Panc1 (cell line): ENCODE data around the gene UST. TPM values are rescaled to one million over a fixed set of nuclear protein-coding genes. Genes with fewer than 3 reads are reported as not detected.

Experiments
- ATAC-seq: fragments of 200-7000 bp; cut with Tn5 transposase; 2 replicates; pipeline ENCODE4 v1.9.1; 2020; ENCODE audit warnings: mild to moderate bottlenecking, moderate library complexity
- BruUV-seq: library from RNA; stranded (reverse); fragments of 400-500 nt; replicated peaks from 2 replicates; lab custom pipeline; 2021; lab: Mats Ljungman, UMichigan
- CTCF ChIA-PET: fragments of 300-600 bp; sonication (Branson Sonifier 250); formaldehyde crosslinking; loops from one replicate; lab custom pipeline; 2022; ENCODE audit warnings: antibody characterized with exemption; lab: Charles Lee
- POLR2A ChIA-PET: fragments of 300-600 bp; sonication (Branson Sonifier 250); formaldehyde crosslinking; loops from one replicate; lab custom pipeline; 2022; ENCODE audit warnings: antibody characterized with exemption; lab: Charles Lee
- DNase-seq: peaks from one replicate; pipeline ENCODE4 v3.0.0-alpha.2; 2010; ENCODE audit warnings: low read depth, low spot score
- H3K27ac ChIP-seq: 2 replicates; pipeline ENCODE4 v1.5.1; 2011; ENCODE audit warnings: mild to moderate bottlenecking, low read length, inconsistent platforms
- H3K27me3 ChIP-seq: fragments of 200-500 bp; sonication (Bioruptor generic); 2 replicates; pipeline ENCODE4 v1.6.0; 2014; ENCODE audit warnings: low read length, inconsistent platforms; ENCODE audit not compliant: control insufficient read depth, insufficient read depth
- H3K36me3 ChIP-seq: fragments of 200-500 bp; sonication (Bioruptor generic); 2 replicates; pipeline ENCODE4 v1.5.1; 2014; ENCODE audit warnings: inconsistent platforms, mild to moderate bottlenecking, low read length, moderate library complexity; ENCODE audit not compliant: control insufficient read depth, insufficient read depth
- H3K4me1 ChIP-seq: 2 replicates; pipeline ENCODE4 v1.5.1; 2011; ENCODE audit warnings: inconsistent platforms, mild to moderate bottlenecking, low read length, moderate library complexity; ENCODE audit not compliant: control insufficient read depth, insufficient read depth
- H3K4me3 ChIP-seq, 2 experiments: 2 replicates each; pipeline ENCODE4 v1.5.1; 2011 to 2012; ENCODE audit warnings: low read depth in 2 of 2, low read length in 2 of 2, mild to moderate bottlenecking in 2 of 2, inconsistent platforms in 1 of 2, moderate library complexity in 1 of 2
- H3K9me3 ChIP-seq: fragments of 200-500 bp; sonication (Bioruptor generic); 2 replicates; pipeline ENCODE4 v1.5.1; 2014; ENCODE audit warnings: low read depth, mild to moderate bottlenecking, inconsistent platforms, low read length, moderate library complexity; ENCODE audit not compliant: control insufficient read depth, insufficient read depth
- POLR2AphosphoS5 ChIP-seq: IDR thresholded peaks from 2 replicates; pipeline ENCODE4 v1.6.1; 2012; ENCODE audit warnings: mild to moderate bottlenecking, low read depth, low read length, moderate library complexity
- SIN3A ChIP-seq: IDR thresholded peaks from 2 replicates; pipeline ENCODE4 v1.6.1; 2012; ENCODE audit warnings: low read depth, mild to moderate bottlenecking, low read length, moderate library complexity, borderline replicate concordance; ENCODE audit not compliant: insufficient read depth
- TCF7L2 ChIP-seq: IDR thresholded peaks from 2 replicates; pipeline ENCODE4 v1.6.1; 2011; ENCODE audit warnings: mild to moderate bottlenecking, low read depth, low read length, inconsistent platforms
- in situ Hi-C: cut with HindIII; loops from 2 replicates; pipeline ENCODE4 v1.10.0; 2016; ENCODE audit warnings: low sequenced_read_pairs, low pct_unique_long_range_greater_than_20kb
- intact Hi-C: fragments of 100-400 bp; cut with micrococcal nuclease; formaldehyde crosslinking; loops from one replicate; pipeline ENCODE4 v1.10.0; 2022; ENCODE audit not compliant: unreplicated experiment
- total RNA-seq: library from RNA; stranded (reverse); gene quantifications from one replicate; pipeline ENCODE4 v1.2.1, GENCODE V29; 2021; ENCODE audit not compliant: unreplicated experiment
- TF ChIP-seq, protein P1 (sequence below), 2 experiments: IDR thresholded peaks; 2 replicates each; pipeline ENCODE4 v1.6.1; 2011 to 2012; ENCODE audit warnings: low read depth in 2 of 2, control low read depth in 1 of 2, low read length in 1 of 2, mild to moderate bottlenecking in 1 of 2, moderate library complexity in 1 of 2; ENCODE audit not compliant: insufficient read depth in 1 of 2
- TF ChIP-seq, protein P2 (sequence below): fragments of 450-650 bp; IDR thresholded peaks from 2 replicates; pipeline ENCODE4 v1.5.1; 2017; ENCODE audit warnings: mild to moderate bottlenecking

UST gene
- total RNA-seq, 1 experiment from 2014 or later = 0.15 TPM

DNA sequence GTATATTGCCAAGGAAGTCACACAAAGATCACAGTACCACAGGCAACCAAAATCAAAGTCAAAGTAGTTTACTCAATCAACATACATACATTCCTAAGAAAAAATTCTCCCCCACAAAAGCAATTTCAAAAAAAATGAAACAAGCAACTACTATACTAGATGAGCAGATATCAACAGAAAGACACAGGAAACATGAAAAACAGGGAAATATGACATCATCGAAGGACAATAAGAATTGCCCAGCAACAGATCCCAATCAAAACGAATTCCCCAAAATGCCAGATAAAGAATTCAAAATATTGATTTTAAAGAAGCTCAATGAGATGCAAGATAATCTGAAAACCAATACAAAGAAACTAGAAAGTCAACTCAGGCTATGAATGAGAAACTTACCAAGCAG lies 351.0 kb downstream of the UST start:
- TF ChIP-seq, protein P1, sequence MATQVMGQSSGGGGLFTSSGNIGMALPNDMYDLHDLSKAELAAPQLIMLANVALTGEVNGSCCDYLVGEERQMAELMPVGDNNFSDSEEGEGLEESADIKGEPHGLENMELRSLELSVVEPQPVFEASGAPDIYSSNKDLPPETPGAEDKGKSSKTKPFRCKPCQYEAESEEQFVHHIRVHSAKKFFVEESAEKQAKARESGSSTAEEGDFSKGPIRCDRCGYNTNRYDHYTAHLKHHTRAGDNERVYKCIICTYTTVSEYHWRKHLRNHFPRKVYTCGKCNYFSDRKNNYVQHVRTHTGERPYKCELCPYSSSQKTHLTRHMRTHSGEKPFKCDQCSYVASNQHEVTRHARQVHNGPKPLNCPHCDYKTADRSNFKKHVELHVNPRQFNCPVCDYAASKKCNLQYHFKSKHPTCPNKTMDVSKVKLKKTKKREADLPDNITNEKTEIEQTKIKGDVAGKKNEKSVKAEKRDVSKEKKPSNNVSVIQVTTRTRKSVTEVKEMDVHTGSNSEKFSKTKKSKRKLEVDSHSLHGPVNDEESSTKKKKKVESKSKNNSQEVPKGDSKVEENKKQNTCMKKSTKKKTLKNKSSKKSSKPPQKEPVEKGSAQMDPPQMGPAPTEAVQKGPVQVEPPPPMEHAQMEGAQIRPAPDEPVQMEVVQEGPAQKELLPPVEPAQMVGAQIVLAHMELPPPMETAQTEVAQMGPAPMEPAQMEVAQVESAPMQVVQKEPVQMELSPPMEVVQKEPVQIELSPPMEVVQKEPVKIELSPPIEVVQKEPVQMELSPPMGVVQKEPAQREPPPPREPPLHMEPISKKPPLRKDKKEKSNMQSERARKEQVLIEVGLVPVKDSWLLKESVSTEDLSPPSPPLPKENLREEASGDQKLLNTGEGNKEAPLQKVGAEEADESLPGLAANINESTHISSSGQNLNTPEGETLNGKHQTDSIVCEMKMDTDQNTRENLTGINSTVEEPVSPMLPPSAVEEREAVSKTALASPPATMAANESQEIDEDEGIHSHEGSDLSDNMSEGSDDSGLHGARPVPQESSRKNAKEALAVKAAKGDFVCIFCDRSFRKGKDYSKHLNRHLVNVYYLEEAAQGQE (IDR thresholded peaks at IDR 0.05; ENCODE audit: insufficient read depth in 1 of 2, low read depth in 2 of 2, low read length in 1 of 2) = no peak
- no peak for TF ChIP-seq TCF7L2
- TF ChIP-seq, protein P2, sequence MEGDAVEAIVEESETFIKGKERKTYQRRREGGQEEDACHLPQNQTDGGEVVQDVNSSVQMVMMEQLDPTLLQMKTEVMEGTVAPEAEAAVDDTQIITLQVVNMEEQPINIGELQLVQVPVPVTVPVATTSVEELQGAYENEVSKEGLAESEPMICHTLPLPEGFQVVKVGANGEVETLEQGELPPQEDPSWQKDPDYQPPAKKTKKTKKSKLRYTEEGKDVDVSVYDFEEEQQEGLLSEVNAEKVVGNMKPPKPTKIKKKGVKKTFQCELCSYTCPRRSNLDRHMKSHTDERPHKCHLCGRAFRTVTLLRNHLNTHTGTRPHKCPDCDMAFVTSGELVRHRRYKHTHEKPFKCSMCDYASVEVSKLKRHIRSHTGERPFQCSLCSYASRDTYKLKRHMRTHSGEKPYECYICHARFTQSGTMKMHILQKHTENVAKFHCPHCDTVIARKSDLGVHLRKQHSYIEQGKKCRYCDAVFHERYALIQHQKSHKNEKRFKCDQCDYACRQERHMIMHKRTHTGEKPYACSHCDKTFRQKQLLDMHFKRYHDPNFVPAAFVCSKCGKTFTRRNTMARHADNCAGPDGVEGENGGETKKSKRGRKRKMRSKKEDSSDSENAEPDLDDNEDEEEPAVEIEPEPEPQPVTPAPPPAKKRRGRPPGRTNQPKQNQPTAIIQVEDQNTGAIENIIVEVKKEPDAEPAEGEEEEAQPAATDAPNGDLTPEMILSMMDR = no peak
- ChIA-PET CTCF (no interaction called here), POLR2A (no interaction called here)
- H3K27me3 ChIP-seq = no peaks in the 10 kb centered on the region
- no peak overlapping the region for H3K27ac ChIP-seq
- H3K9me3 ChIP-seq = peaks cover 8% of the 10 kb centered on the region; the same call in 1 of the 2 replicates
- BruUV-seq = no TSS peak
- DNase-seq = no peak
- intact Hi-C loops (no loop called here), in situ Hi-C loops (no loop called here)
- no peaks in the 10 kb centered on the region for H3K4me1 ChIP-seq
- H3K36me3 ChIP-seq = no peaks in the 10 kb centered on the region
- no peak for ATAC-seq
- H3K4me3 ChIP-seq = no peak overlapping the region

DNA sequence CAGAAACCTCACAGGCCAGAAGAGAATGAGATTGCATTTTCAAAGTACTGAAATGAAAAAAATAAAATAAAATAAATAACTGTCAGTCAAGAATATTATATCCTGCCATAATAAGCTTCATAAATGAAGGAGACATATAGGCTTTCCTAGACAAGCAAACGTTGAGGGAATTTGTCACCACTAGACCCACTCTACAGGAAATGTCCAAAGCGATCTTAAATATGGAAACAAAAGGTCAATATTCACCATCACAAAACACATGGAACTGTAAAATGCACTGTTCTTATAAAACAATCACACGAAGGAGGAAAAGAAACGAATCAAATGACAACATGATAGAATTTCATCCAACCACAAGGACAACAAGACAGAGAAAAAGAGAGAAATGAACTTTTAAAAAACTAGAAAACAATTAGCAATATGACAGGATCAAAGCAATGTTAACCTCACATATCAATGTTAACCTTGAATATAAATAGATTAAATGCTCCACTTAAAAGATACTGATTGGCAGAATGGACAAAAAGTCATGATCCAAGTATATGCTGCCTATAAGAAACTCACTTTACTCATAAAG lies 352.0 kb downstream of the UST start:
- ChIA-PET CTCF (no interaction called here), POLR2A (no interaction called here)
- BruUV-seq = no TSS peak
- no peaks in the 10 kb centered on the region for H3K4me1 ChIP-seq
- intact Hi-C loops = no loop called here
- TF ChIP-seq POLR2AphosphoS5 (no peak), SIN3A (no peak), TCF7L2 (no peak)
- TF ChIP-seq, protein P1 (IDR thresholded peaks at IDR 0.05; ENCODE audit: insufficient read depth in 1 of 2, low read depth in 2 of 2, low read length in 1 of 2) = no peak
- TF ChIP-seq, protein P2 = no peak
- in situ Hi-C loops = no loop called here
- H3K27me3 ChIP-seq = no peaks in the 10 kb centered on the region
- no peak overlapping the region for H3K4me3 ChIP-seq
- peaks cover 8% of the 10 kb centered on the region; the same call in 1 of the 2 replicates for H3K9me3 ChIP-seq
- DNase-seq (no peak), ATAC-seq (no peak)
- H3K36me3 ChIP-seq = no peaks in the 10 kb centered on the region
- H3K27ac ChIP-seq = no peak overlapping the region
